Fibroblast of upper back skin (primary cell): ENCODE measurements around the gene NEDD4L.
"Not testable (repeated sequence)": the region's sequence is repeated elsewhere in the genome, so short reads cannot be mapped to it uniquely, and the experiment has no call there.

ENCODE experiments used
- DNase-seq: peaks from one replicate; pipeline ENCODE4 v3.0.0-alpha.2; 2013

The NEDD4L gene

DNA sequence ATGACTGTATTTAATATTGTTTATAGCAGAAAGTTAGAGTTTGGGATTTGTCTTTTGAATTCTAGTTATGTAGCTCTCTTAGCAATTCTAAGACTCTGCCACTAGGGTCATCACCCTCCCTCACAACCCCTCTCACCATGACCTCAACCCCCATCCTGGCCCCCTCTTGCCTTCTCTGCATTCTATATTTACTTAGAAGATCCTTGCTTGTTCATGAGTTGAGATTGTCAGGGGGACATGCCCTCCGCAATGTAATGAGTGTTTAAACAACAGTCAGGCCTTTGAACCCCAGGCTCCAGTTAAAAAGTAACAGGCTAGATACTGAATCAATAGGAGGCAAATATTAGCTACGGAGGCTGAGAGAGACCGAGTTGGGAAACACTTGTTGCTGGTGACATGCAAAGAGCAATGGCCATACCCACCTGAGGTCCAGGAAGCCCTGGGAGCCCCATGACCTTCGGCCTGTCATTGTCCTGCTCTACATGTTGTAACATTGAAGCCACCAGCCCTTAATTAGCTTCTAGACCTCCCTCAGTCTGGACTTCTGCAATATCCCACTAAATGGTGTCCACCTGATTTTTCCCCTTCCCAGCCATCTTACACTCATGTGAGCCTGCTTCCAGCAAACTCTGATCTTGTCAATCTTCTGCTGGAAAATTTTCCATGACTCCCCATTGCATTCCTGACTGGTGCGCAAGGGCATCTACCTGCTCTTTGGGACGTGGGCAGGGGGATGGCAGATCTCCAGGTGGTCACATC, 363.8 kb downstream of the NEDD4L start:
- no peak for DNase-seq

DNA sequence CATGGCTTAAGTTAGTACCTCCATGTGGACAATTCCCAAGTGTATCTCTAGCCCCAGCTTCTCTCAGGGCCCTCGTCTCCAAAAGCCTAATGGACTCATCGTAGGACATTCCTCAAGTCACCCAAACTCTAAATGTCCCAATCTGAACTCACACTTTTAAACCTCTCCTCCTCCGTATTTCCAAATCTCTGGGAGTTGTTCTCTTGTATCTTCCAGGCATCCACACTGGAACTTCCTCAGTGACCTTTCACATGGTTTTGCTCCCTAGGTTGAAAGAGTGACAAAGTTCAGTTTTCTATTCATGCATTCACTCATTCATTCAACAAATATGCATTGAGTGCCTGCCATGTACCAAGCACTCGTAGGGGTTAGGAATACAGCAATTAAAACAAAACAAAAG, 364.6 kb downstream of the NEDD4L start:
- no peak for DNase-seq

DNA sequence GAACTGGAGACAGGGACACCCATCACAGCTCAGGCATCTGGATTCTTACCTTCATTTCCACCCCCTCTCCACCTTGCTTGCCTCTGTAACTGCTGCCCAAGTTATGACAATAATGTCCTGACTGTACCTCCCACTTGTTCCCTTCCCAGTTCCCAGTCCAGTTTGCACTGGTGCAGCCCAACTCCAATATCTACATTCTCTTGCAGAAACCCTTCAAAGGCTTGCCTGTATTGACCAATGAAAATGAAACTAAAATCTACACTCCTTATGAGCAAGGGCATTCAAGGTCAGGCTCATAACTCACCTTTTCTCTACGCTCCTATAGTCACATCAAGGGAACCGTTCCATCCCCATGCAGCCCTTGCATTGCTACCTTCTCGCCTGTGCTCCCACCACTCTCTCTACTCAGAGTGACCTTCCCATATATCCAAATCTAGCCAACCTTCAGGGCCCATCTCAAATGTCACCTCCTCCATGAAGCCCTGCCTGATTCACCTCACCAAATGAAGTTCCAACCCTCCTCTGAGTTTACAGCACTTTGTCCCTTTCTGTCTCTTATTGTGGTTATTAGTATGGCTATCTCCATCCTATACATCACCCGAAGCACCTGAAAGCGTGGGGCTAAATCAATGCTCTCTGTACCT, 365.9 kb downstream of the NEDD4L start:
- no peak for DNase-seq

DNA sequence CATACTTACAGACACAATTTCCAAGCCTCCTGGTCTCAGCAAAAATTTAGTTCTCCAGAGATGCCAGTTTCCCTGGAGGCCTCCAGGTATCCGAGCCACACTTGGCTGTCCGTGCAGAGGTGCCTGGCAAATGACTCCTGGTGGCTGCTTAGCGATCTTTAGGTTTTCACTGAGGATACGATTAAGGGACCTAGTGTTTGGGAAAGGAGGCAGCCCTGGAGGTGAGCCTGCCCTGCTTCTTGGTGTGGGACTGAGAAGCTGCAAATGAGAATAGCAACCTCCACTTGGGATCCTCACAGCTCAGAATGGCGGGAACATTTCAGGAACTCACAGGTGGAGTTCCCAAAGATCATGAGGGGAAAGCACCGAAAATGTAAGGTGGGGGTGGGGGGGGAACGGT, 367.3 kb downstream of the NEDD4L start:
- no peak for DNase-seq

DNA sequence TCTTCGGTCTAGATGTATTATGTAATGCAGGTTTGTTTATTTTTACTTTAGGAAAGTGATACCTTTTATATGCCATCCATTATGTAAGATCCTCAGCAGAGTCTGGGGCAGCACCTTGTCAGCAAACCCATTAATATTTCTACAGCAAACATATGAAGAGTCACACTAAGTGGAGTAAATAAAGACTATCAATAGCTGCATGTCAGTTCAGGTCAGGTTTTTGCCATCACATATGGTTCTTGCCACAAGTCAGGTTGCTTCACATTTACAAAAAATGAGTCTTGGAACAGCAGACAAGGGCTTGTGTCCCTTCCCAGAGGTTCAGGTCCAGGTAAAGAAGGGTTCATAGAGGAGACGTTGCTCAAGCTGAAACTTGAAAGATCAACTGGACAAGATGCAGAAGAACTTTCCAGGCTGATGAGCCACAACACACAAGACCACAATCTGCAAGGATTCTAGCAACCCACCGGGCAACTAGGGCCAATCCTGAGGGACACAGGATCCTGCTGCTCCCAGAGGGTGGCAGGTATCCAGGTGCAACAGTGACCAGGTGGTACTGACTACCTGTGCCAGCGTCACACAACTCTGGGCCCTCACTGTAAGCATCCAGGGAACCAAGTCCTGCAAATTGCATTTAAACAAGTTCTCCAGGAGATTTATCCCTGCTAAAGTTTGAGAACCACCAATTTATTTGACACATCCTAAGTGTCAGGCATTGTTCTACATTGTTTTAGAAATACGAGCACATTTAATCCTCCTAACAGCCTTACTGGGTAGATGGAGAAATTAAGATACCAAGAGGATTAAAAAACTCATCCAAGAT, 369.0 kb downstream of the NEDD4L start:
- DNase-seq, result no peak

DNA sequence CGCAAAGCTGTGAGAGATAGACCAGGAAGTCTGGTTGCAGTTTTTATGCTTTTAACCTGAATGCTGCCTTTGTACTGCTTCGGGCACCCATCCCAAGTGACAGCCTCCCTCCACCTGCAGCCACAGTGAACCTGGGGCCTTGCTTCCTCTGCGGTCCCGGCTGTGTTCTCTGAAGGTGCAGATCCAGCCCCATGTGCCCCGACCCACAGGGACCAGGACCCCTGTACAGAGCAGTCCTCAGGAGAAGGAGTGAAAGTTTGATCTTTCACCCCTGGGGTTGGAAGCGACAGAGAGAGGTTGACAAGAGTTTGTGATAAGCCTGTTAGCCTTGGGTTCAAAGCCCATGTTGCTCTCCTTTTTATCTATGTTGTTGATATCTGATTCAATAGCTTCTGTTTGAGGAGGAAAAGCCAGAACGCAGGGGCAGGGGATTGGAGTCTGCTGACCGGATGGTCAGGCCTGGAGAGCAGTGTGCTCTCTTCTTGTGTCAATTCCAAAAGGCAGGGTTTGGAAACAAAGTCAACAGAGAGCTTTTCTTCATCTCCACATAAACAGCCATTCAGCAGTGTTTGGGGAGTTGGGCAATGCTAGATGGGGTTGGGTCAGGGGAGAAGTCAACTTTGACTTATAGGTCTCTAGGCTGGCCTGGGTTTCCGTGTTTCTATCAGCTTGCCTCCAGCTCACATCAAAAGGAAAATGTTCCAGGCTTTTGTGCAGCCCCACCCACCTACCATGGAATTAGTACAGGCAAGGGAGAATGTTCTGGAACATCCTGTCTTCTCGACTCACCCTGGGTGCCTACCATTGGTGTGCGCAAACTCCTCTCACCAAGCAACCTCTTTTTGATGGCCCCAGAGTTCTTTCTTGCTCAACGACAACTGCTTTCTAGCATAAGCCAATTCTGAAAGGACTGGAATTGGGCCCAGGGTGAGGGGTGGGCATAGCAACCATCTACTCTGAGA, 369.9 kb downstream of the NEDD4L start:
- DNase-seq, result no peak

DNA sequence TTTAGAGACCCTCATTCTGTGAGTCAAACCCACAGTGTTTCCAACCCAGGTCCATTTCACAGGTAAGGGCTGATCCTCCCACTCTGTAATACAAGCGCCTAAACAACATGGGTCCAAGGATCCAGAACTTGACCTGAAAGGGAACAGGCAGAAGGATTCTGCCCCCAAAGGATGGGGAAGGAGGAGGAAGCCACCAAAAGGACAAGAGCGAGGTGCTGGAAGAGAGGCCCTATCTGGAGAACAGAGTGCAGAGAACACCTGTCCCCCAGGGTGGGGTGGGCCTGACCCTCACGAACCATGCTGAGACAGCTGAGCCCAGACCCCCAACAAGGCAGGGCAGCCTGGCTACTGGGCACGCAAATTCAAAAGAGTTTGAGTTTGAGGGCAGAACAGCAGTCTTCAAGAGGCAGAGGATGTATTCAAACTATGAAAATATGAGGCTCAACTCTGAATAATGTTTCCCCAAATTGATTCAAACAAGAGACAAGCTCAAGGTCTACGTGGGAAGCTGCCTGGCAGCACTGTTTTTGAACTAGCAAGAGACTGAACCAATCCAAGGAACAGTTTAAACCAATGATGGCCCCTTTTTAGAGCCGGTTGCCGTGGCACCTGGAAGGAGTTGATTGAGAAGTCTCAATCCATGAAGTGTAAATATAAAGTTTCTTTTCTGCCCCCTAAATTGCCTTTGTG, 372.1 kb downstream of the NEDD4L start:
- DNase-seq, result peak; percentile 2

DNA sequence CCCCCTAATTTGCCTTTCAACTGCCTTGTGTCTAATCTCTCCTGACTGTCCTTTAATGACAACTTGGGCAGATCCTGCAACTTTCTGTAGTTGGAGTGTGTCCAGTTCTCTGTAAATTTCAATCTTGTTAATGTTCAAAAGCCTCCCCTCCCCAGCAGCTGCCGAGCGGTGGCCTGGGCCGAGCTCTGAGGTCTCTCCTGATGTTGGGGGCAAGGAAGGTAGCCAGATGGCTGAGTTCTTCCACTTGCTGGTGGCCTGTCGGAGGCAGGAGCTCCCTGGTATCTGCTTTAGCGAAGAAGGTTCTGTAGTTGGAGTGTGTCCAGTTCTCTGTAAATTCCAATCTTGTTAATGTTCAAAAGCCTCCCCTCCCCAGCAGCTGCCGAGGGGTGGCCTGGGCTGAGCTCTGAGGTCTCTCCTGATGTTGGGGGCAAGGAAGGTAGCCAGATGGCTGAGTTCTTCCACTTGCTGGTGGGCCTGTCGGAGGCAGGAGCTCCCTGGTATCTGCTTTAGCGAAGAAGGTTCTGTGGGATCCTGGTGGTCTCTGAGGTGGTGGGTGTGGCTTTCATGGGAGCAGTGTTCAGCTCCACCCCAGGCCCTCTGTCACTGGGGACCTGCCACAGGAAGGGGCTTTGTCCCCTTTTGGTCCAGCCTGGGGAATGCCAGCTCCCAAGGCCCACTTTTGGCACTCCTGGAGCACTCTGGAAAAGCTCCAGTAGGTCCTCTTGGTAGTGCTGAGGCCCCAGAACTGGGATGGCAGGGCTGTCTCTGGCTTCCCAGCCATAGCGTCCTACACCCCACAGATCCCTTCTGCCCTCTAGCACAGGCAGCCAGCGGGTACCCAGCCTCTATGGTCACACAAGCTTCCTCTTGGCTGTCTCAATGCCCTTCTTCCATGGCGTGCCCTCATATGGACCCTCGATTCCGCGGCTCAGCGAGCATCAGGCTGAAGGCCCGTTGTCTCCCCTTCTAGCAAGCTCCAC, 373.0 kb downstream of the NEDD4L start:
- peak; percentile 83 for DNase-seq

DNA sequence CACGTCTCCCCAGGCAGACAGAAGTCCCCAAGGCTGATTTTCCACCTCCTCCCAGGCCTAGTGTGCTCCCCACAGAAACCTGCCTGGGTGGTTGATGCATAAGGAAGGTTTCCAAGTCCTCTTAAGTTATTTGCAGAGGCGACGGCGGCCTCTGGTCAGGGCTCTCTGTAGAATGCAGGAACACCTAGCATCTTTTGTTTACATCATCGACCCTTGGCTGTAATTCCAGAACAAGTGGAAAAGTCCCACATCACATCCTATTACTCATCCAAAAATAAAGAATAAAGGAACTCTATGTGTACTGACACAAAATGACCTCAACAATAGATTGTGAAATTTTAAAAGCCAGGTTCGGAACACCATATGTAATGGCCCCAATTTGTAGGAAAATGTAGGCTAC, 373.7 kb downstream of the NEDD4L start:
- peak; percentile 25 for DNase-seq

DNA sequence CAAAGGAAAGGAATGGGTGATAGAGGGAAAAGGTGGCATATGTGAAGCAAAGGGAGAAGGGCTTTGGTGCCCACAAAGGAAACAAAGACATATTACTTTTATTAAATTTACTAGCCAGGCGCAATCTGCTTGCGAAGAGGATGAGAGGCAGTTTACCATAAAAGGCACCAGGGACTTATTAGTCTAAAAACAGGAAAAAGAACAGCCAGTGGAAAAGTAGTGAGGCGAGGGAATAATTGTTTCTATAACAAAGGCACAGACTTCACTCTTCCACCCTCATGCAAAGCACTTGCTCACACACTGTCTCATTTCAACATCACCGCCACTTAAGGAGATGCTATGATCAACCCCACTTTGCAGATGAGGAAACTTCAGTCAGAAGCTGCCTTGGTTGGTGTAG, 374.3 kb downstream of the NEDD4L start:
- no peak for DNase-seq

DNA sequence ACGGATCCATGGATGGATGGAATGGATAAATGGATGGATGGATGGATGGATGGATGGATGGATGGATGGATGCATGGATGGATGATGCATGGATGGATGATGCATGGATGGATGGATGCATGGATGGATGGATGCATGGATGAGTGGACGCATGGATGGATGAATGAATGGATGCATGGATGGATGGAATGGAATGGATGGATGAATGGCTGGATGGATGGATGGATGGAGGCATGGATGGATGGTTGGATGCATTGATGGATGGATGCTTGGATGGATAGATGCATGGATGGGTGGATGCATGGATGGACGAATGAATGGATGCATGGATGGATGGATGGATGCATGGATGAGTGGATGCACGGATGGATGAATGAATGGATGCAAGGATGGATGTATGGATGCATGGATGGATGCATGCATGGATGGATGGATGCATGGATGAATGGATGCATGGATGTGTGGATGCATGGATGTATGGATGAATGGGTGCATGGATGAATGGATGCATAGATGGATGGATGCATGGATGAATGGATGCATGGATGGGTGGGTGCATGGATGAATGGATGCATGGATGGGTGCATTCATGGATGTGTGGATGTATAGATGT, 375.7 kb downstream of the NEDD4L start:
- DNase-seq, result no peak

DNA sequence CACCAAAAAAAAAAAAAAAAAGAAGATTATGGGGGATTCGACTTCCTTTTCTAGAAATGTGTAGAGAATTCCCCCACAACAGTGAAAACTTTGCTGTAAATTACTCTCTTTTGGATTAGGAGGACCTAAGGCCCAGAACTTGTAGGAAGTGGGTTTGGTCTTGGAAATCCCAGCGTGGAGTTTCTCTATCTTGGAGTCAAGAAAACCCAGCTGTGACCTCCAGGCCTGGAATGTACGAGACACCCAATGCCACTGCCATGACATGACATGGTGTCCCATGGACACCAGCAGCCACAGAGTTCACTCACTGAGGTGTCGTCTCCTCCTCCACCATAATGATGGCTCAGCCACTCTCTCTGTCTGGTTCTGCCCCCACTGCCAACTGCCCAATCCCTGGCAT, 382.6 kb downstream of the NEDD4L start:
- no peak for DNase-seq

DNA sequence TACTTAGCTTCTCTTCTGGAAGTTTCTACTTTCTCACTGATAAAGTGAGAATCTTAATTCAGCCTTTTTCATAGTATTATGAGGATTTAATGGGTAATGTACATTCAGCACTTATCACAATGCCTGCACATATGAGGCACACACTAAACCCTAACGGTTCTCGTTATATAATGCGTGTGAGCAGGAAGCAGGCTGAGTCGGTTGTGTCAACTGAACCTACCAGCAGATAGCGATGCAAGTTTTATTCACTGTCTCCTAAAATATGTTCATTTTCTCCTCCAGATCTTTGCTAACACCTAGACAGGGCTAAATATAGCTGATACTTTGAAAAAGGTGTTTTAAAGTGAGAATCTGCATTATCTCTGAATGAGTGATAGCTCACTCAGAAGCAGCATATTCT, 383.3 kb downstream of the NEDD4L start:
- DNase-seq, result no peak

DNA sequence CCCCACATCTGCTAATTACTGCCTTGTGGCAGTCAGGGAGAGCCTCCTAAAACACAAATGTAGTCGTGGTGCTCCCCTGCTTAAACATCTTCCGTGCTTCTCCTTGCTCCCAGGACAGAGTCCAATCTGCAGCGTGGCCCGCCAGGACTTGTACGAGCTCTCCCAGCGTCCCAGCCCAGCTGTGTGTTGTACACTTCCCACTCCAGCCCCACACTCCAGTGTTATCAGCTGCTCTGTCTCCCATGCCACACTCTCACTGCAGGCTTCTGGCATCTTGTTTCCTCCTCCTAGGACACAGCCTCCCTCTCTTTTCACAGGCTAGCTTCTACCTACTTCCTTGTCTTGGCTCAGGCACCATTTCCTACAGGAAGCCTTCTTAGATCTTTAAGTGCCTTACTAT, 385.4 kb downstream of the NEDD4L start:
- no peak for DNase-seq

DNA sequence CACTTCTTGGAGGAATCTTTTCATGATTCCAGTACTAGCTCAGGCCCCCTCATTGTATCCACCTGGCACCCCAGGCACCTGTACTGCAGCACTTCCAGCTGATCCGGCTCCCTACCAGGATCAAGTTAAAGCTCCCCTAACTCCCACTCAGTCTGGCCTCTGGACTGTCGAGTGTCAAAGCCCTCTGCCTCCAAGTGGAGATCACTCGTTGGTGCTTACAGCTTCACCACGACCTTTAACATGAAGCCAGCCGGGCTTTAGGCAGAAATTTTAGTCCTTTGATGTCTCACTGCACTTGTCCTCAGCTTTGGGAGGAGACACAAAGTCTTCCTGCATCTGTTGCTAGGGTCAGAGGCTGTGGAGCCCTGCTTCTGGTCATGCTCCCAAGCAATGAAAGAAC, 387.2 kb downstream of the NEDD4L start:
- no peak for DNase-seq

DNA sequence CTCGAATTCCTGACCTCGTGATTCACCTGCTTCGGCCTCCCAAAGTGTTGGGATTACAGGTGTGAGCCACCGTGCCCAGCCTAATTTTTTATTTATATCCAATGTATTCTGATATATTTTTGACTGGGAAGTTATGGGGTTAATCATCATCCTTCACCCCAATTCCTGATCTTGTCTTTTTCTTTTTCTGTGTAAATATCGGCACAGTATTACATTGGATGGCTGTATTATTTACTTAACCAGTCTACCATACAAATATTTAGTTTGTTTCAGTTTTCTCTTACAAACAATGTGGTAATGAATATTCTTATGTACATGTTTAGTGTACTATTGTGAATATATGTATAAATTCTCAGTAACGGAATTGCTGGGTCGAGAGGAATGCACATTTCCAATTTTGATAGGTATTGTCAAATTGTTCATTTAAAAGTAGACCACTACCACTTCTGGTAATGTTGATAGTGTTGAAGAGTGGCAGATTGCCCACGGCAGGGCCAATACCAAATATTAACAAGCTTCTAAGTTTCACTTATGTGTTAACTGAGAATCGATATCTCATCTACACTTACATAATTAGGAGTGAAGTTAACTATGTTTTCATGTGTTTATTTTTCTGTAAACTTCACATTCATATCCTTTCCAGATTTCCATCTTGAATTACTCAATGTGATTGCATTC, 388.2 kb downstream of the NEDD4L start:
- DNase-seq, result no peak

DNA sequence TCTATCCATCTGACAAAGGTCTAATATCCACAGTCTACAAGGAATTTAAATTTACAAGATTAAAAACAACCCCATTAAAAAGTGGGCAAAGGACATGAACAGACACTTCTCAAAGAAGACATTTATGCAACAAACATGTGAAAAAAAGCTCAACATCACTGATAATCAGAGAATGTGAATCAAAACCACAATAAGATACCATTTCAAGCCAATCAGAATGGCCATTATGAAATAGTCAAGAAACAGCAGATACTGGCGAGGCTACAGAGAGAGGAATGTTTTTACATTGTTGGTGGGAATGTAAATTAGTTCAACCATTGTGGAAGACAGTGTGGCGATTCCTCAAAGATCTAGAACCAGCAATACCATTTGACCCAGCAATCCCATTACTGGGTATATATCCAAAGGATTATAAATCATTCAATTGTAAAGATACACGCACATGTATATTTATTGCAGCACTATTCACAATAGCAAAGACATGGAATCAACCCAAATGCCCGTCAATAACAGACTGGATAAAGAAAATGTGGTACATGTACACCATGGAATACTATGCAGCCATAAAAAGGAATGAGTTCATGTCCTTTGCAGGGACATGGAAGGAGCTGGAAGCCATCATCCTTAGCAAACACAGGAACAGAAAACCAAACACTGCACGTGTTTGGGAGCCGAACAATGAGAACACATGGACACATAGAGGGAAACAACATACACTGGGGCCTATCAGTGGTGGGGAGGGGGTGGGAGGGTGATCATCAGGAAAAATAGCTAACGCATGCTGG, 391.4 kb downstream of the NEDD4L start:
- DNase-seq, result not testable (repeated sequence)

DNA sequence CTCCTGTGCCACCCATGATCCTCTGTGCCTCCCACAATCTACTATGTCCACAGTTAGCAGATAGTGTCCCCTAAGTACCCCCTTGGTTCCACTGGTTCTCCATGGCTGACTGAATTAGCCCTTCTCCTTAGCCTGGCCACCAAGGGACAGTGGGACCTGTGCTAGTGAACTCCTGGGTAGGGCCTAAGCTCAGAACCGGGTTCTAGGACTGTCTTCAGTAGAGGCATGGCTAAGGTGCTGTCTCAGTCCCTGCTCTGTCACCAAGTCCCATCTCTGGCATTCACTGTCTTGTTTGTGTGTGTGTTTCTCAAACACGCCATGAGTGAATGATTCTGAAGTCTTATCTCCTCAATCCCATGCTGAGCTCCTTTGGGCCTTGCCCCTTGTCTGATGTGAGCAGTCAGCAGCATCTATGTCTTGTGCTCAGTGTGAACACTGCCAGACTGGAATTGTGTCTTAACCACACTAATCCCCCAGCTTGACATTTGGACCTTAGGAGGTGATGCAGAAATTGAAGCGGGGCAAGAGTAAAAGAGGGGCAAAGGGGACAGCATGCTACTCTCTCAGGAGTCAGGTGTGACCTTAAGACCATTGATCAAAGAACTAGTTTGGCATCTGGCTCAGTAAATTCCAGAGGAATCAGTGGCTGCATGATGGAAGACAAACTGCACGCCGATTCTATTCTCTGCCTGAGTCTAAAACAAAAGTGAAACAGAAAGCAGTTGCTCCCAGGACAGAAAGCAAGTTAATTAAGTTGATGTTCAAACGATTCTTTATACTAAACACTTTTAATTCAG, 394.3 kb downstream of the NEDD4L start:
- DNase-seq, result no peak
